GM21360 (cell line): ENCODE measurements around the gene PRDM16.

Experiments used
- ATAC-seq: cut with Tn5 transposase; IDR thresholded peaks from one replicate; pipeline ENCODE4 v1.9.1; 2021; ENCODE audit warnings: mild to moderate bottlenecking, moderate library complexity; ENCODE audit not compliant: unreplicated experiment

The PRDM16 gene

DNA sequence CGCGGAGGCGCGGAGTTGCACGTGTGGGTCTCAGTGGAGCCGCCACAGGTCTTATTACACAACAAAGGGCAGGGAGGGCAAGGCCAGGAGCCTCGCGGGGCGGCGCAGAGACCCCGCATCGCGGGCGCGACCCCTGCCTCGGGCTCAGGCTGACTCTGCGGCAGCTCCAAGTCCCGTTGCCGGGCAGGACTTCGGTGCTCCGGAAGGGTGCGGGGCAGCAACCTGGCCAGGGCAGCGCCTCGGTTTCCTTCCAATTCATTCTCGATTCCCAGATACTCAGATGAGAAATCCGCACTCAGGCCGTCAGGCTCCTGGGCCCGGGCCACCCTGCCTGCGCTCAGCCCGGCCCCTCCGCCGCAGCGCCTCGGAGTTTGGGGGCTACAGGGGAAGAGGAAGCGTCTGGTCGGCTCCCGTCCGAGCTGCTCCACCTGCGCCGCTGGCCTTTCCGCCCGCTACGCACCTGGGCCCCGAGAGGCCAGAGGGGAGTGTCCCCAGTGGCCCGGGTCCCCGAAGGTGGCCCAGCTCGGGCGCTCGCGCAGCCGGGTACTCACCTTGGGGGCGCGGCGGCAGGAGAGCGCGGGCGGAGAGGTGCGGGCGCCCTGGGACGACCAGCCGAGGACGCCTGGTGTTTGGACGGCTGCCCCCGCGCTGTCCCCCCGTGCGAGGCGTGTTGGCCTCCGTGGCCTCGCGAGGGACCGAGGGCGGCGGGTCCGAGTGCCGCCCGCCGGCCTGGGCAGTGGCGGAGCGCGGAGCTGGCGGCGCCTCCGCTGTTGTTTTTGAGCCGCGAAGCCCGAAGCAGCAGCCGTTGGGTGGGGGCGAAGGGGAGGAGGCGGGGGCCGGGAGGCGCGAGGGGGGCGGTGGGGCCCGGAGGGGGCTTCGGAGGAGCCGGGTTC is 1.1 kb upstream of the PRDM16 start:
- ATAC-seq = no peak

DNA sequence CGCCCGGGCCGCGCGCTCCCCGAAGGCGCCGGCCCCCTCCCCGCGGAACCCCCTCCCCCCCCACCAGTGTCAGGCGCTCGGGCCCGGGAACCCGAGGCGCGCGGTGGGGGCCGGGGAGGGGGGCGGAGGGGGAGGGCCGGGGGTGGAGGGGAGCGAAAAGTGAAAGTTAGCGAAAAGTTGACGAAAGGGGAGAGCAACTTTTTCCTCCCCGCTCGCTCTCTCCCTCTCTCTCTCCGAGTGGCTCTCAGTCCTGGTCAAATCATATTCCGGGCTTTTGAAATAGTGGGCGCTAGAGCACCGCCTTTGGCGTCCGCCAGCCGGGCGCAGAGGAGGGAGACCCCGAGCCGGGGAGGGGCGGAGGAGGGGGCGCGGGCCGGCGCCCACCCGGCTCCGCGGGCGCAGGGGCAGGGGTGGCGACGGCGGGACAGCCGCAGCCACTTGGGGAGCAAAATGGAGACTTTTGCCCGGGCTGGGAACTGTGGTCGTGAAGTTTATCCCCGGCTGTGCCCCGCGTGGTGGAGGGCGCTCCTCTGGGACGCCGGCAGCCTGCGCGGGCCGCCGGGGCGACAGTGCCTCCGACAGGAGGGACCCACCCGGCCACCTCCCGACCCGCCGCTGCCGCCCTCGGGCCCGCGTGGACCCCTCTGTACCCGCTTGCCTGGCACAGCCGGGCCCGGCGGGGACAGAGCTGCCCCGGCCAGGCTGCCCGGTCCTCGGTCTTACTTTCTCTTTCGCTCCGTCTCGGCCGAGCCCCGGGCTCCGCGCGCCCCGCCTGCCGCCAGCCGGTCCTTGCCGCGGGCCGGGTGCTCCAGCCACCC is 697 bp downstream of the PRDM16 start:
- ATAC-seq = no peak

DNA sequence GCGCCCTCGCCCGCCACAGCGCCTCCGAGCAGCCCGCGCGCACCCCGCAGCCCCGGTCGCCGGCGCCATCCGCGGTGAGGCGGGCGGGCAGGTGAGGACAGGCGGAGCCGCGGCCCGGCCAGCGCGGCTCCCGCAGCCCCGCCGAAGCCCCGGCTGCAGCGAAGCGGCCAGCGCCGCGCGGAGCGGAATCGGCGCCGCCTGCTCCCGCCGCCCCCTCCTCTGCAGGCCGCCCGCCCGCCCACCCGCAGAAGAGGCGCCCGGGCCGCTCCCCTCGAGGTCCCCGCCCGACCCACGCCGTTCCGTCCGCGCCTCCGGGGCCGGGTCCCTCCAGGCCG is 1.3 kb downstream of the PRDM16 start:
- no peak for ATAC-seq

DNA sequence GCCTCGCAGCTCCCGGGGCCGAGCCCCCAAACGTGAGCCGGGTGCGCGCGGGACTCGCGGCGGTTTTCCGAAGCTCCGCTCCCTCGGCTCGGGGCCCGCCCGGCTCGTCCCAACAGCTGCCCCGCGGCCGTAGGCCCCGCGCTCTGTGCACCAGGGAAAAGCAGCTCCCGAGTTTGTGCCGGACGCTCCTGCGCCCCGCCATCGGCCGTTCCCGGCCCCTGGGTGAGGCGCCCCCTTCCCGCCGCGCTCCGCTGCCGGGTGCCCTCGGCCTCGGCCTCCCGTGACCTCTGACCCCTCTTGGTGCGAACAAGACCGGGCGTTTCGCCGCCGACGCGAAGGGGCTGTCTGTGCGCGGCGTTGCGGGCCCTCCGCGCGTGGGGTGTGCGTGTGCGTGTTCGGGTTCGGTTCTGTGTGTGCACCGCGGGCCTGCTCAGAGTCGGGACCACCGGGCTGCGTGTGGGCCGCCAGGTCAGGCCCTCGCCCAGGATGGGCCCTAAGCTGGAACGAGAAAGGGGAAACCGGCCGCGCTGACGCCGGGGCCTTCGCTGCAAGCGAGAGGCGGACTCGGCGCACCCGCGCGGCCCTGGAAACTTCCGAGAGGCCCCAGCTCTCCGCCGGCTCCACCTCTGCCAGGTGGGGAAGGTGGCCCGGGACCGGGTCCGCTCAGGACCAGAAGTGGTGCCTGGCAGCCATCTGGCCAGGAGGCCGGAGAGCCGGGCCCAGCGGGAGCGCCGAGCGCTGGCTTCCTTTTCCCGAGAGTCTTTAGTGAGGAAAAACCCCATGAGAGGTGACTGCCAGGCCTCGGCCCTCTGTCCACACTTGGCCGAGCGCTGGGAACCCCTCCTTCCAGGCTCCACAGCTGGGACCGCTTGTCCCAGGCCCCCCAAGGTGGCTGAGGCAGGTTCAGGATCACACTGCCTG is 1.9 kb downstream of the PRDM16 start:
- ATAC-seq = no peak

DNA sequence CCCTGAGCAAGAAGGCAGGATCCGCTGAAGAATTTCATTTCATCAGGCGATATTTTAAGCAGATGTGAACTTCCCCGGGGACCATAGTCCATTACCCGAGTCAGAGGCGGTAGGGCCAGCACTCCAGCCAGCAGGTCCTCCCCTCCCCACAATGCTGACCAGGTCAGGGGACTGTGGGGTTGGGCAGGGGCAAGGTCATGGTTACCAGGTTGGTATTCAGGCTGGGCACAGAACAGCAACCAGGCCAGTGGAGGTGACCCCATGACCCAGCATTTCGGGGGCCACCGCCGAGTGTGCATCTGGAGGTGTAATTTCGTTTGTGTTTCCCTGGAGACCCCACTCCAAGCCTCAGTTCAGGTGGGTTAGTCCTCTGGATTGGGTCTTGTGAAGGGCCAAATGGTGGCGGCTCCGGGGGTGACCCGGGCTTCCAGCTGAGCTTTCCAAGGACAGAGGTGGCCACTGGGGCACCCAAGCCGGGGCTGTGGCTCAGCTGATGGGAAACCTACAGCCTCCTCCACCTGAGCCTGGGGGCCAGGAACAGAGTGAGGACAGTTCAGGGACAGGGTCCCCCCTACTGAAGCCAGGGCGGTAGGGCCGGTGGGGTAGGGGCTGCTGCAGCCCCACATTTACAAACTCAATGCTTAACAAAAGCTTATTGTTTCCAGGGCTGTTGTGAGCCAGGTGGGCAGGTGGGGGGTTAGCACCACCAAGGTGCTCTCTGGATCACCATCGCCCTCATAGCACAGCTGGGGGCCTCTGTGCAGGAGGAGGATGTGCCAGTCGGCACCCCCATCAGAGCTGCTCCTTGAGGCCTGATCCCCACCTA is 2.8 kb downstream of the PRDM16 start:
- ATAC-seq = no peak

DNA sequence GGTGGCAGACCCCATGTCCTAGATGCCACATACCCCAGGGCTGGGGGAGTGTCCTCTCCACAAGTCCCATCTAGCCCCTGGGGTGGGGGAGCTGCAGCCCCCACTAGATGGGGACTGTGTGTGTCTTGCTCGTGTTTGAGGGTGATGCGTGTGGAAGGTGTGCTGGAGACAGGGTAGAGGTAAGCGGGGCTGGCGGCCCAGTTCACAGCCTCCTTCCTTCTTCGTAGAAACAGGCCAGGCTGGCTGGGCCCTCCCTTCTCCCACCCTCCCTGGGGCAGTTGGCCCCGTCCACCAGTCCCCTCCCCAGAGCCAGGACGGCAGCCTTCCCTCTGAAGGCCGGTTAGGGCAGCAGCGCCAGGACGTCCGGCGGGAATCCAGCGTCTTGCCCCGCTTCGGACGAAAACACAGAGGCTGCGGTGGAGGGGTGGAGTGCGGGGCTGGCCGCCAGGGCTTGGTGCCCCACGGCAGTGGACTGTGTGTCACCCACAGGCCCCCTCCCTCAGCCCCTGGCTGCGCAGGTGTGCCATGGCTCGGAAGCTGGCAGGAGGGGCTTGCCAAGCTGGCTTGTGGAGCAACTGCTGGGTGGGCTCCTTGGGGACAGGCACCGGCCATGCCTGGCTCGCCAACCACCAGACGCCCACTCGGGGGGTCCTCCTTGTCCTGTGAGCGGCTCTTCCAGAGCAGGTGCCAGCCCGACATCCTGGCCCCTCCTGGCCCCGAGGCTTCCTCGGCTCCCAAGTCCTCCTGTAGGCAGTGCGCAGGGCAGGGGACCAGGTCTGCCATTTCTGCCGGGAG is 3.6 kb downstream of the PRDM16 start:
- ATAC-seq = no peak

DNA sequence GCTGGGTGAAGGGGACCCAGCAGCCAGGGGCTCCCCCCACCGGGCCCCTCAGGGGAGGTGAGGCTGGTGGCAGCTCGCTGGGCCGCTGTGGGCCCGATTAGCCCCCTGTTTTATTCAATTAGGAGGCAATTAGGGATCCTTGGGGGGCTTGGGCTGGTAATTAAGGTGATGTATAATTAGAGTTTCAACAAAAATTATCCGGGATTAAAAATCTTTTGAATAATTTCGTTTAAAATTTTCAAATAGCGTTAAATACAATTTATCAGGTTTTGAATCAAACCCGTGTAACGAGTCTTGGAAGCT is 4.1 kb downstream of the PRDM16 start:
- ATAC-seq = no peak

DNA sequence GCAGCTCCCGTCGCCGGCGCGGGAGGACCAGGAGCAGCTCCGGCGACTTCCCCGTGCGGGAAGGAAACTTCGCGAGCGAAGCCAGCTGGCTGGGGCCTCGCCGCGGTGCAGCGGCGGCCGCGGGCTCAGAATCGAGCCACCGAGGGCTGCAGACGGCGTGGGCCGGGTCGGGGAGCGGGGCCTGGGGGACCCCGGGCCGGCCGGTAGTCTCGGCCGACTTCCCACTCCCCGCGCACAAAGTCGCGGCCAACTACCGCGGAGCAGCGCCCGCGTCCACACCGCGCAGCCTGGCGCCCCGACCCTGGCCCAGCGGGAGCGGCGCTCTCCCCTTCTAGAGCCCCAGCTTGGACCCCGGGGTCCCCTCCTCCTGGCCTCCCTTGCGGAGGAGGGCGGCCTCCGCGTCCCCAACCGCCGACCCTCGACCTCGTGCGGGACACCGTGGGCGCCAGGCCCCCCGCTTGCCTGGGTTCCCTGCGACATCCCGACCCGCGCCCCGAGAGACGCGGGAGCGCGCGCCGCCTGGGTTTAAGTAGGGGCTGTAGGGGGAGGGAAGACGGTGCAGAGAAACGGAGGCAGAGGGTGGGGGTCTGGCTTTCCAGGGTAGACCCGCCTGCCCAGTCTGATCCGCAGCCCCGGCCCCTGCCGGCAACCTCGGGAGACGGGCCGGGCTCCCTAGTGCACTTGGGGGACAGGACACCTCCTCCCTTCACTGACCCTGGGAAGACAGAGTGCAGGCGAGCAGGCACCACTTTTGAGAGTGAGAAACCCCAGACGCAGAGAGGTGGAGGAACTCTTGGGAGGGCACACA is 4.7 kb downstream of the PRDM16 start:
- no peak for ATAC-seq

DNA sequence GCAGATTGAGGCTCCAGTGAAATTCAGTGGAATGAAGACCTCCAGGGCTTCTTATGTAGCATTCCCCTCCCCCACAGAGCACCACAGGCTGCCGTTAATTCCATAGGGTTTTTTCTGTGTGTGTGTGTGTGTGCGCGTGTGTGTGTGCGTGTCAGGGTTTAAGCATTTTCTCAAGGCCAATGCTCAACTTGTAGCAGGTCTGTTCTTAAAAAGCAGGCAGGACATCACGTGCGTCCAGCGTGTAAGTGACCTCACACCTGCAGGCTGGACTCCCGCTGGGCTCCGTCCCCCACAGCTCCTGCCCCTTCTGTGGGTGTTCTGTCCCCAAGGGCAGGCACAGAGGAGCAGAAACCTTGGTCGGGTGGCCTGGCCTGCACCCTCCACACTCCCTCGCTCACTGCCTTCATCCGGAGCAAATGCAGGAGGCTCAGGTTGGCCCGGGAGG is 5.3 kb downstream of the PRDM16 start:
- ATAC-seq = no peak

DNA sequence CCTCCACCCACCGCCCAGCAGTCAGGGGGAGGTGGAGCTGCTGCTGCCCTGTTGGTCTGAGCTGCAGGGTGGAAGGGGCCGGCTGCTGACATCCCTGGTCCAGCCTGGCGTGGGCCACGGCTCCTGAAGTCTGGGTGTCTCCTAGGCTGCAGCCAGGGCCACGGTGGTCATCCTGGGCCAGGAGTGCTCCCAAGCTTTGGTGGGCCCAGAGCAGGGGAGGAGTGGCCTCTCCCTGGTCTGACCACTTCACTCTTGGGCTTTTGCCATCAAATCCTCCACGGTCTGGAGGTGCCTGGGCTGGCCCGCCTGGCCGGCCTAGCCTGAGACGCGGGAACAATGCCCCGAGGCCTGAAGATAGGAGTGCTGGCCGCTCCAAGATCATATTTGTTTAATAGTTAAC is 5.8 kb downstream of the PRDM16 start:
- no peak for ATAC-seq

DNA sequence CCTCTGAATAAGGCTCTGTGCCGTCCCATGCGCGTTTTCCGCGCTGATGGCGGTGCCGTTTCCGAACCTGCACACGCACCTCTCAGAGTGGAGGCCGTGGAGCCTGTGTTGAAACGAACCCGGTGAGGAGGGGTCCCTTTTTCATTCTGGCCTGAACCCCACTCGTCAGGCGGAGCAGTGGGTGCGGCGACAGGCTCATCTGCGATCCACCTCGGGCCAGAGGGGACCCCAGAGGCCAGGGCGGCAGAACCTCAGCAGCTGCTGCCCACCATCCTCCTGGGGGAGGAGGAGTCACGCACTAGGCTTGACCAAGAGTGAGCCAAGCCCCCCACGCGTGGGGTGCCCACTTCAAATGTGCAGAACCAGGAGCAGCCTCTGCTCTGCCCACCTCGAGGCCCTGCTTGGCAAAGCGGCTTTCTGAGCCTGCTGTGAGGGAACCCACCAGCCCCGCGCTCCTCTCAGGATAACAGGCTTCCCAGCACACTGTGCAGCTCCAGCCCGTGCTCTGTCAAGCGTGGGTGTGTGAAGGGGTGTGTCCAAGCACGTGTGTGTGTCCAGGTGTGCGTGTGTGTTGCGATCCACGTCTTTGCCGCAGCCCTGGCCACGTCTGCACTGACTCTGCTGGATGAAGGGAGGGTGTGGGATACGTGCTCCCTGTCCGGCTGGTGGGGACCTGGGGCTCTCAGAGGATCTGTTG is 6.8 kb downstream of the PRDM16 start:
- no peak for ATAC-seq

DNA sequence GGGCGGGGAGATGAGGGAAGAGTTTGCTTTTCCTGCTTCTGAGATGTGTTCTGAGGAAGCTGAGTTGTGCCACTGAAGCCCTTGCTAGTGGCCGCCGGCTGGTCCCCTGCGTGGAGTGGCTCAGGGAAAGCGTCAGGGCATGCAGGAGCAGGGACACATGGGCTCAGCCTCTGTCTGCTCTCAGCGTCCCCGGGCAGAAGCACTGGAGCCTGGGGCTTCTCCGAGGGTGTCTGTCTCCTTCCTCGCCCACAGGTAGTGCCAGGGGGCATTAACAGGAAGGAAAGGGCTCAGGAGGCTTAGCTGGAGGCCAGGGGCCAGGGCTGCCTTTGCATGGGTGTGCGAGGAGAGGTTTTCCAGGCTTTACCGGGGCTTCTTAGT is 7.3 kb downstream of the PRDM16 start:
- ATAC-seq = no peak

DNA sequence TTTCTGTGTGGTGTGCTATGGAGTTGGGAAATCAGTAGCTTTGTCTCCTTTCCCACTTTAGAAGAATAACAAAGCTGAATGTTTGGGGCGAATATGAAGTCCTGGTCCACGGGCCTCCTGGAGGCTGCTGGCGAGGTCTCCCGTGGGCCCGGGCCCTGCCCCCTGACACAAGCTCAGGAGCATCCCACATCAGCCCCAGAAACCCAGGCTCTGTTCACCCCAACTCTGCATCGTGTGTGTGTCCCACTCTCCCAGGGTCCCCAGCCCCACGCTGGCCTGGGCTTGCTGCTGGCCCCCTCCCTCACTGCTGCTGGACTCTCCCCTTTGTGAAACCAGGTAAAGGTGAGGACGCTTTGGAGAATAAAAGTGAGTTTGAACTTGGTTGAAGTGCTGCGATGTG is 8.1 kb downstream of the PRDM16 start:
- ATAC-seq = no peak

DNA sequence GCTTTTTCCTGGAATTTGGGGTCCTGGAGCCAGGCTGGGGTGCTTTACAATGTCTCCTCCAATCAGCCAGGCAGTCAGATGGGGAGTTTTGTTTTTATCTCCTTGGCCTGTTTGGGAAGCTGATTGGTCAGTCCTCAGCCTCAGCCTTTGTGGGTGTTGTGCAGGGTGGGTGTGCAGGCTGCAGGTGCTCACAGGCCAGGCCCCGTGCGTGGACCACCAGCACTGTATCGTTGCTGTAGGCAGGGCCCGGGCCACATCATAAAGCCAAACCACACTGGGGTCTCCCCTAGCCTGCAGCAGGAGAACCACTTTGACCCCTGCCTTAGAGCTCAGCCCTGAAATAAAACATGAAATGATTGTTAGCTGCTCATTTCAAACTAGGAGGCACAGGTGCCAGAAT is 8.6 kb downstream of the PRDM16 start:
- no peak for ATAC-seq

DNA sequence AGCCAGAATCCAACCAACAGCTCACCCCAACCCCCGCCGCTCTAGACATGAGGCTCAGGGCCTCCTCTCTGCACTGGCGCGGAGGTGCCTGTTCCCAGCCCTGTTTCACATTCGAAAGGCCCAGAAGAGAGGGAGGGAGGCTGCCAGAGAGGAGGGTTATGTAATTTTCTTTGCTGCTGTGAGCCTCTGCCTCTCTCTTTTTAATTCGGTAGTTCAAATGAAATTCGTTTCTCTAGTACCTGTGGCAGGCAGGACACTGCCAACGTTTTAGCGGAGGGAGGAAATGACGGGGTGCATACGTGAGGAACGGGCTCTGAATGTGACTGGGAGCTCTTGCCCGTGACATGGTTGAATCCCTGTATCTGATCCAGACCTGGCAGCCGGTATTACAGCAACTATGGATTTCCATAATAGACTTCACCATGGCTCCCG is 9.4 kb downstream of the PRDM16 start:
- no peak for ATAC-seq

DNA sequence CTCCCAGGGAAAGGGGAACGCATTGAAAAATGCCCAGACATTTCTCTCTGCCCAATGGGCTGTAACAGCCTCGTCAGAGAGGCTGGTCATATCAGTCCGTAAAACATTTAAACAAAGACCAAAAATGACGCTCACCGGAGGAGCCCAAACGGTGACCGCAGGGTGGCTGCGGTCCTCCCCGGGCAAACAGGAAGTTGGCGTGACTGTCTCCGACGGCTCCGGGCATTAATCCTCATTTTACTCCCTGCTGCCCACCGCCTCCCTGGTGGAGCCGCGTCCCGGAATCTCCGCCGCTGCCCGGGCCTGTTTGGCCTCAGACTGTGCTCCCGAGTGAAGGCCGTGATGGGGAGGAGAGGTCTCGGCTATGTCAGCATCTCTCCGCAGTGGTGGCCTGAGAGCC is 9.9 kb downstream of the PRDM16 start:
- no peak for ATAC-seq

DNA sequence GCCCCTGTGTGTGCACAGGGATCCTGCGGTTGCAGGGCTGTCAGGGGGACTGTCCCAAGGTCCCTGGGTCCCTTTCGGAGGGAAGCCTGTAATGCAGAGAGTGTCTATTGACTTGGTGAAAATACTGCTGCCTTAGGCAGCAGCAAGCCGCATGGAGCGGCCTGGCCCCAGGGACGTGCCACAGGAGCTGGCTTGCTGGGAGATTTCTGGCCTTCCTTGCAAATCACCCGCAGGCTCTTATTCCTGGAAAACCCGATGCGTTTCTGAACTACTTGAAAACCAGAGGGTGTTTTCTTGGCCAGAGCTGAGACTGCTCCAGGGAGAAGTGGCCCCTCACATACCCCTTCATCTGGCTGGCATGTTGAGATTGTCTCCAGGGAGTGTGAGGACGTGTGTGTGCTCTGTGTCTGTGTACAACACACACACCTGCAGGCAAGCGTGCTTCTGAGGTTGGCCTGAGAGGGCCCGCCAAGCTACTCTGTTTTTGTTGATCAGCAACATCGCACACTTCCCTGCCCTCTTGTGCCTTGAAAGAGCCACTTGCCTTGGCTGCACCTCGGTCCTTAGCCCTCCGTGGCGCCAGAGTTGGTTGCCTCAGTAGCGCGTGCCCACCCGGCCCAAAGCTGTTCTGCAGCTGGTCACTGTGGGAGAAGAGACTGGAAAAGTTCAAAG is 10.5 kb downstream of the PRDM16 start:
- ATAC-seq = no peak
